PC-3 (cell line): ENCODE data around the gene MED13L.

Source experiments
- EZH2 ChIP-seq: fragments of 300-600 bp; sonication (generic); IDR thresholded peaks from one replicate; pipeline ENCODE4 v1.6.1; 2017; ENCODE audit warnings: antibody characterized with exemption, mild to moderate bottlenecking, low read length; ENCODE audit not compliant: unreplicated experiment
- TF ChIP-seq, protein P1 (sequence below): fragments of 300-600 bp; sonication (generic); conservative IDR thresholded peaks from 2 replicates; pipeline ENCODE4 v1.5.1; 2017; ENCODE audit warnings: antibody characterized with exemption, low read depth, mild to moderate bottlenecking, low read length

DNA sequence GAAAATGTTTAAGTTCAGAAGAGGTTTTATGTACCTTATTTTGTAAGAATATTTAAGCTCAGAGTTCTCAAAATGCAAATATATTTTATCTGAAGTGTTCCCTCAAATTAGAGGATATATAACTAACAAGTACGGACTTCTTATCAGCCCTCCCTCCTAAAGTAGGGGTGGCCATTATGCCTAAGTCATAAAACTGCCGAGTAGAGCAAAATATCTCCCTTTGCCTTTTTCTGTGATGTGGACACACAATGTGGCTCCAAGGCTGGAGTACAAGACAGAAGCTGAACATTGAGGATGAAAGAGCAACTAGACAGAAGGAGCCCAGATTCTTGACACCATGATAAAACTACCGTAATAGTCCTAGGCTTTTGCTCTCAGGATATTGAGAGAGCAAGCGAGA, 120.9 kb downstream of the MED13L start:
- TF ChIP-seq, protein P1, sequence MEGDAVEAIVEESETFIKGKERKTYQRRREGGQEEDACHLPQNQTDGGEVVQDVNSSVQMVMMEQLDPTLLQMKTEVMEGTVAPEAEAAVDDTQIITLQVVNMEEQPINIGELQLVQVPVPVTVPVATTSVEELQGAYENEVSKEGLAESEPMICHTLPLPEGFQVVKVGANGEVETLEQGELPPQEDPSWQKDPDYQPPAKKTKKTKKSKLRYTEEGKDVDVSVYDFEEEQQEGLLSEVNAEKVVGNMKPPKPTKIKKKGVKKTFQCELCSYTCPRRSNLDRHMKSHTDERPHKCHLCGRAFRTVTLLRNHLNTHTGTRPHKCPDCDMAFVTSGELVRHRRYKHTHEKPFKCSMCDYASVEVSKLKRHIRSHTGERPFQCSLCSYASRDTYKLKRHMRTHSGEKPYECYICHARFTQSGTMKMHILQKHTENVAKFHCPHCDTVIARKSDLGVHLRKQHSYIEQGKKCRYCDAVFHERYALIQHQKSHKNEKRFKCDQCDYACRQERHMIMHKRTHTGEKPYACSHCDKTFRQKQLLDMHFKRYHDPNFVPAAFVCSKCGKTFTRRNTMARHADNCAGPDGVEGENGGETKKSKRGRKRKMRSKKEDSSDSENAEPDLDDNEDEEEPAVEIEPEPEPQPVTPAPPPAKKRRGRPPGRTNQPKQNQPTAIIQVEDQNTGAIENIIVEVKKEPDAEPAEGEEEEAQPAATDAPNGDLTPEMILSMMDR: no peak
- TF ChIP-seq EZH2: no peak
